Caco-2 (cell line): ENCODE results near the gene MXRA7. TPM values are rescaled to one million over a fixed set of nuclear protein-coding genes. Genes with fewer than 3 reads are reported as not detected.

Experiments
- Bru-seq: library from RNA; stranded (reverse); fragments of 400-500 nt; gene quantifications from one replicate; lab custom pipeline; 2021; lab: Mats Ljungman, UMichigan
- BruChase-seq, 2 experiments: library from RNA; stranded (reverse); fragments of 400-500 nt; gene quantifications; one replicate each; lab custom pipeline; 2021; lab: Mats Ljungman, UMichigan
- BruUV-seq: library from RNA; stranded (reverse); fragments of 400-500 nt; replicated peaks from 2 replicates; lab custom pipeline; 2021; lab: Mats Ljungman, UMichigan
- CTCF ChIA-PET: fragments of 300-600 bp; sonication (Branson Sonifier 250); formaldehyde crosslinking; loops from one replicate; lab custom pipeline; 2022; ENCODE audit warnings: antibody characterized with exemption; lab: Charles Lee
- POLR2A ChIA-PET: fragments of 300-600 bp; sonication (Branson Sonifier 250); formaldehyde crosslinking; loops from one replicate; lab custom pipeline; 2022; ENCODE audit warnings: antibody characterized with exemption; lab: Charles Lee
- DNase-seq, 2 experiments: peaks; one replicate each; pipeline versions ENCODE4 v3.0.0 to v3.0.0-alpha.2; 2020 to 2022
- H3K27me3 ChIP-seq: replicated peaks from 2 replicates; pipeline ENCODE4 v1.6.0; 2011; ENCODE audit warnings: low read length; ENCODE audit not compliant: control insufficient read depth, insufficient read depth
- H3K36me3 ChIP-seq: 2 replicates; pipeline ENCODE4 v1.5.1; 2011; ENCODE audit warnings: low read length; ENCODE audit not compliant: control insufficient read depth, insufficient read depth
- H3K4me1 ChIP-seq: fragments of 250-450 bp; sonication (Bioruptor Pico); 2 replicates; pipeline ENCODE4 v1.5.1; 2020; ENCODE audit warnings: mild to moderate bottlenecking
- H3K4me3 ChIP-seq: 2 replicates; pipeline ENCODE4 v1.5.1; 2011; ENCODE audit warnings: low read depth, mild to moderate bottlenecking, control low read depth, low read length
- H3K9me3 ChIP-seq: fragments of 250-450 bp; sonication (Bioruptor Pico); 2 replicates; pipeline ENCODE4 v1.5.1; 2020; ENCODE audit warnings: mild to moderate bottlenecking, moderate library complexity
- H3K27ac Mint-ChIP-seq: one replicate; pipeline ENCODE4 v1.8.0; 2022; ENCODE audit warnings: mixed read lengths; ENCODE audit not compliant: unreplicated experiment
- H3K27me3 Mint-ChIP-seq: one replicate; pipeline ENCODE4 v1.8.0; 2022; ENCODE audit warnings: mixed read lengths; ENCODE audit not compliant: insufficient read depth, unreplicated experiment
- H3K36me3 Mint-ChIP-seq: one replicate; pipeline ENCODE4 v1.8.0; 2022; ENCODE audit warnings: mild to moderate bottlenecking, mixed read lengths; ENCODE audit not compliant: insufficient read depth, unreplicated experiment
- H3K4me1 Mint-ChIP-seq: one replicate; pipeline ENCODE4 v1.8.0; 2022; ENCODE audit warnings: low read depth, mixed read lengths; ENCODE audit not compliant: unreplicated experiment
- H3K4me3 Mint-ChIP-seq: one replicate; pipeline ENCODE4 v1.8.0; 2022; ENCODE audit warnings: mild to moderate bottlenecking, moderate library complexity, mixed read lengths; ENCODE audit not compliant: unreplicated experiment
- H3K9me3 Mint-ChIP-seq: one replicate; pipeline ENCODE4 v1.8.0; 2022; ENCODE audit warnings: mixed read lengths; ENCODE audit not compliant: unreplicated experiment
- intact Hi-C: fragments of 100-400 bp; cut with micrococcal nuclease; formaldehyde crosslinking; loops from one replicate; pipeline ENCODE4 v1.10.0; 2022; ENCODE audit not compliant: unreplicated experiment
- long read RNA-seq: library from polyadenylated mRNA; stranded (forward); transcript quantifications from one replicate; pipeline ENCODE4 v2.0.0, GENCODE V29; 2022
- total RNA-seq: library from RNA; stranded (reverse); gene quantifications from 2 replicates; pipeline ENCODE4 v1.2.3, GENCODE V29; 2022
- TF ChIP-seq, protein P1 (sequence below), 2 experiments: fragments of 200-600 bp in 1 of 2; IDR thresholded peaks; 1 replicate in 1 of 2; 2 replicates in 1 of 2; pipeline versions ENCODE4 v1.5.1 to v1.8.0; 2011 to 2022; ENCODE audit warnings: antibody characterized with exemption in 1 of 2, control low read depth in 1 of 2, inconsistent platforms in 1 of 2, low read depth in 1 of 2, low read length in 1 of 2, mild to moderate bottlenecking in 1 of 2, moderate library complexity in 1 of 2; ENCODE audit not compliant: insufficient read depth in 1 of 2, severe bottlenecking in 1 of 2, unreplicated experiment in 1 of 2

The MXRA7 gene, protein sequence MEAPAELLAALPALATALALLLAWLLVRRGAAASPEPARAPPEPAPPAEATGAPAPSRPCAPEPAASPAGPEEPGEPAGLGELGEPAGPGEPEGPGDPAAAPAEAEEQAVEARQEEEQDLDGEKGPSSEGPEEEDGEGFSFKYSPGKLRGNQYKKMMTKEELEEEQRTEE
- total RNA-seq (66.8 and 70.2 TPM in 2 replicates), Bru-seq, nascent RNA (percentile 59 among the genes with signal in this experiment), BruChase-seq, experiment 1, labeled RNA remaining after a 2-hour chase (percentile 59 among the genes with signal in this experiment), BruChase-seq, experiment 2, labeled RNA remaining after a 6-hour chase (percentile 65 among the genes with signal in this experiment)
- long read RNA-seq, full-length matches to known transcripts: 190 of 200 reads
- long read RNA-seq, partial matches to known transcripts: 2 of 200 reads
- long read RNA-seq, other reads (novel, unspliced or antisense): 8 of 200 reads

DNA sequence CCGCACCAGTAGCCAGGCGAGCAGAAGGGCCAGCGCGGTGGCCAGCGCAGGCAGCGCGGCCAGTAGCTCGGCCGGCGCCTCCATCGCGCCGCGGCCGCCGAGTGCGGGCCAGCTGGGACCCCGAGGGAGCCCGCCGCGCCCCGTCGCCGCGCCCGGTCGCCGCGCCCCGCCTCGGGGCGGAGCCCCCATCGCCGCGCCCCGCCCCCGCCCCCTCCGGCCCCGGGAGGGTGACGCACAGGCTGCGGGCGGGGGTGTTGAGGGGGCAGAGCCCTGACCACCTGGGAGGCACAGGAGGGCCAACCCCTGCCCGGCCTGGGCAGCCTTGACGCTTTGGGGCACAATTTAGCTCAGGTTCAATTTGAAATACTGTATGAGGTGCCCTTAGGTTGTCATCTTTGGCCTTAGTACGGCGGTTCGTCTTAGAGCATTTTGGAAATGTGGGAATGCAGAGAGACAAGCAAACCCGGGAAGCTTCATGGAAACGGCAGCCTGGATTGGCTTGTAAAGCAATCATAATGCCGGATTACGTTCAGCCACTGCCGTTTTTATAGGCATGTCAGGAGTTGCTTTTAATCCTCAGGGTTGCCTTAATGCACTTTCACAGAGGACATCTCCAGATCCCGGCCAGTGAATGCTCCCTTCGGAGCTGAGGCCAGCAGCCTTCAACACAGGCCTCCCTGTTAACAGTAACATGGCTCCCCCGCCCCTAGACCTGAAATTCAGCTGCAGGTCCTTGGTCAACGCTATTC, at the start of gene MXRA7:
TSS of gene MXRA7 (minus strand) at position 103 of the 749 bp plus-strand sequence. CDS start at position 84, 19 bp downstream.
- intact Hi-C loops: loop anchor here (1.0 to 5.0 kb wide), 2 partner anchors 26 to 39 kb away; partner anchors contain the start of gene SRSF2
- DNase-seq: peak; percentile 64 to 79
- no peaks in the 10 kb centered on the region for H3K27me3 Mint-ChIP-seq
- peaks cover 15% of the 10 kb centered on the region for H3K4me1 Mint-ChIP-seq
- H3K4me3 Mint-ChIP-seq: peak within 1 kb of the TSS; percentile 77
- Histone ChIP-seq H3K9me3 (no peaks in the 10 kb centered on the region), H3K27me3 (no peaks in the 10 kb centered on the region), H3K36me3 (peaks cover 2% of the 10 kb centered on the region), H3K4me1 (peaks cover 13% of the 10 kb centered on the region), H3K4me3 (peak within 1 kb of the TSS; percentile 71)
- no peaks in the 10 kb centered on the region for H3K9me3 Mint-ChIP-seq
- no TSS peak for BruUV-seq
- POLR2A ChIA-PET: interaction anchor here (1.0 to 1.3 kb wide), 2 partner anchors 35 to 154 kb away, joined by 3 to 4 read pairs; no protein-coding TSS in a partner anchor
- peak within 1 kb of the TSS; percentile 75 for H3K27ac Mint-ChIP-seq
- CTCF ChIA-PET: interaction anchor here (1.1 to 1.4 kb wide), 2 partner anchors 30 to 154 kb away, joined by 3 to 4 read pairs; no protein-coding TSS in a partner anchor
- peaks cover 17% of the 10 kb centered on the region for H3K36me3 Mint-ChIP-seq
- TF ChIP-seq, protein P1, sequence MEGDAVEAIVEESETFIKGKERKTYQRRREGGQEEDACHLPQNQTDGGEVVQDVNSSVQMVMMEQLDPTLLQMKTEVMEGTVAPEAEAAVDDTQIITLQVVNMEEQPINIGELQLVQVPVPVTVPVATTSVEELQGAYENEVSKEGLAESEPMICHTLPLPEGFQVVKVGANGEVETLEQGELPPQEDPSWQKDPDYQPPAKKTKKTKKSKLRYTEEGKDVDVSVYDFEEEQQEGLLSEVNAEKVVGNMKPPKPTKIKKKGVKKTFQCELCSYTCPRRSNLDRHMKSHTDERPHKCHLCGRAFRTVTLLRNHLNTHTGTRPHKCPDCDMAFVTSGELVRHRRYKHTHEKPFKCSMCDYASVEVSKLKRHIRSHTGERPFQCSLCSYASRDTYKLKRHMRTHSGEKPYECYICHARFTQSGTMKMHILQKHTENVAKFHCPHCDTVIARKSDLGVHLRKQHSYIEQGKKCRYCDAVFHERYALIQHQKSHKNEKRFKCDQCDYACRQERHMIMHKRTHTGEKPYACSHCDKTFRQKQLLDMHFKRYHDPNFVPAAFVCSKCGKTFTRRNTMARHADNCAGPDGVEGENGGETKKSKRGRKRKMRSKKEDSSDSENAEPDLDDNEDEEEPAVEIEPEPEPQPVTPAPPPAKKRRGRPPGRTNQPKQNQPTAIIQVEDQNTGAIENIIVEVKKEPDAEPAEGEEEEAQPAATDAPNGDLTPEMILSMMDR (IDR thresholded peaks at IDR 0.05; ENCODE audit: insufficient read depth in 1 of 2, low read depth in 1 of 2, low read length in 1 of 2, severe bottlenecking in 1 of 2, unreplicated experiment in 1 of 2): no peak

DNA sequence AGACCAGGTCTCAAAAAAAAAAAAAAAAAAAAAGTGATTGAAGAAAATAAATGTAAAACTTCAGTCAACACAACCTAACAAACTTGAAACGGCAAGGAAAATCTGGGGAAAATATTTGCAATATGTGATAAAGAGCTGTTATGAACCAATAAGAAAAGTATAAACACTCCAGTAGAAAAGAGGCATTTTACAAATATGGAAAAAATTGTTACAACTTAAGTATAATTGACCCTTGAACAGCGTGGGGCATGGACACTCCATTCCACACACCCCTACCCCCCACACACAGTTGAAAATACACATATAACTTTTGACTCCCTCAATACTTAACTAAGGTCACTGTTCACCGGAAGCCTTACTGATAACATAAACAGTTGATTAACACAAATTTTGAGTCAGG, 47.8 kb upstream of the MXRA7 start:
- BruUV-seq: TSS peak; percentile 11
- Mint-ChIP-seq H3K4me3 (no peak overlapping the region), H3K4me1 (peaks cover 15% of the 10 kb centered on the region), H3K36me3 (peaks cover 69% of the 10 kb centered on the region), H3K9me3 (peaks cover 9% of the 10 kb centered on the region), H3K27ac (no peak overlapping the region), H3K27me3 (no peaks in the 10 kb centered on the region)
- Histone ChIP-seq H3K4me3 (no peak overlapping the region), H3K4me1 (peaks cover 8% of the 10 kb centered on the region), H3K9me3 (peaks cover 9% of the 10 kb centered on the region; the same call in 1 of the 2 replicates), H3K27me3 (no peaks in the 10 kb centered on the region), H3K36me3 (no peaks in the 10 kb centered on the region; the same call in 1 of the 2 replicates)
- POLR2A ChIA-PET: interaction anchor here (0.6 kb wide), 1 partner anchor 146 kb away, joined by 5 read pairs; no protein-coding TSS in a partner anchor
- intact Hi-C loops: no loop called here
- TF ChIP-seq, protein P1 (IDR thresholded peaks at IDR 0.05; ENCODE audit: insufficient read depth in 1 of 2, low read depth in 1 of 2, low read length in 1 of 2, severe bottlenecking in 1 of 2, unreplicated experiment in 1 of 2): no peak
- CTCF ChIA-PET: no interaction called here
- DNase-seq: no peak

DNA sequence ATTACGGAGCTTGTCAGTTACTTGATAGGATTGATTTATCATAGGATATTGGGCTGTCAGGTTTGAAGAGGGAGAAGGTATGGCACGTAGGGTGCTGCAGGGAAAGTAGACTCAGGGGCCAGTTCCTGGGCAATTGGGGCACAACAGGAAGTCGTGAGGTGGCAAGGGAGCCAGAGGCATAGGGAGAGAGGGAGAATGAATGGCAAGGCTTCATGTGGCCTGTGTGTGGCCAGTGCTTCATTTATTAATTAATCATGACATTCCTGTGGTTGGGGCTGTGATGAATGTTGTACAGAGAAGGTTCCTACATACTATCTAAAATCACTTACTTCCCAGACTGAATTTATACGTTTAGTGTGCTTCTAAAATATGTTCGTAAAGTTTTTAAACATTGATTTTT, 46.5 kb upstream of the MXRA7 start:
- Histone ChIP-seq H3K4me3 (no peak overlapping the region), H3K27me3 (no peaks in the 10 kb centered on the region), H3K36me3 (no peaks in the 10 kb centered on the region; the same call in 1 of the 2 replicates), H3K9me3 (peaks cover 9% of the 10 kb centered on the region; the same call in 1 of the 2 replicates), H3K4me1 (no peaks in the 10 kb centered on the region; the same call in 1 of the 2 replicates)
- Mint-ChIP-seq H3K27me3 (no peaks in the 10 kb centered on the region), H3K9me3 (peaks cover 8% of the 10 kb centered on the region), H3K27ac (no peak overlapping the region), H3K36me3 (peaks cover 72% of the 10 kb centered on the region), H3K4me3 (no peak overlapping the region), H3K4me1 (peaks cover 14% of the 10 kb centered on the region)
- DNase-seq: no peak
- intact Hi-C loops: no loop called here
- ChIA-PET POLR2A (no interaction called here), CTCF (no interaction called here)
- TF ChIP-seq, protein P1 (IDR thresholded peaks at IDR 0.05; ENCODE audit: insufficient read depth in 1 of 2, low read depth in 1 of 2, low read length in 1 of 2, severe bottlenecking in 1 of 2, unreplicated experiment in 1 of 2): no peak
- BruUV-seq: no TSS peak
